NCI-H524 (cell line): ENCODE measurements around the gene ILF2.
A peak's percentile ranks its signal among the peaks of the same experiment; 100 is the strongest.
"Not testable (repeated sequence)": the region's sequence is repeated elsewhere in the genome, so short reads cannot be mapped to it uniquely, and the experiment has no call there.

ENCODE experiments used
- DNase-seq, 2 experiments: peaks; one replicate each; lab custom pipeline; 2025; lab: John Stamatoyannopoulos, UW

ILF2 gene

GRCh38 chr1:153649137-153649862 is 21.5 kb downstream of the ILF2 start:
- DNase-seq = no peak

- DNase-seq = no peak
These were observed 22.7 kb downstream of the ILF2 start for GRCh38 chr1:153648000-153648643.

GRCh38 chr1:153647346-153647714 is 23.5 kb downstream of the ILF2 start:
- DNase-seq = peak in 1 of 2 experiments; percentile 11

- DNase-seq = no peak
These were observed 24.0 kb downstream of the ILF2 start for GRCh38 chr1:153646672-153647345.

- no peak for DNase-seq
These were observed 27.0 kb downstream of the ILF2 start for GRCh38 chr1:153643816-153644215.

- no peak for DNase-seq
These were observed 27.7 kb downstream of the ILF2 start for GRCh38 chr1:153643100-153643499.

- DNase-seq = no peak
These were observed 28.6 kb downstream of the ILF2 start for GRCh38 chr1:153642161-153642560.

GRCh38 chr1:153640861-153641260 is 29.9 kb downstream of the ILF2 start:
- no peak for DNase-seq

GRCh38 chr1:153640213-153640612 is 30.6 kb downstream of the ILF2 start:
- not testable (repeated sequence) for DNase-seq

- DNase-seq = no peak
These were observed 31.5 kb downstream of the ILF2 start for GRCh38 chr1:153639280-153639679.

- peak; percentile 5 to 17 for DNase-seq
These were observed 32.5 kb downstream of the ILF2 start for GRCh38 chr1:153638261-153638660.

- DNase-seq = no peak
These were observed 34.5 kb downstream of the ILF2 start for GRCh38 chr1:153636312-153636711.

GRCh38 chr1:153635872-153636271 is 34.9 kb downstream of the ILF2 start:
- no peak for DNase-seq

- DNase-seq = peak; percentile 84 to 95
These were observed 36.8 kb downstream of the ILF2 start, which contains the start of gene CHTOP for GRCh38 chr1:153633754-153634665. Gene CHTOP, plus strand, starts transcription at chr1:153634066. Its CDS starts 2,523 bp downstream, at chr1:153636589.

- no peak for DNase-seq
These were observed 37.5 kb downstream of the ILF2 start for GRCh38 chr1:153633161-153633753.

- peak; percentile 60 to 85 for DNase-seq
These were observed 39.5 kb downstream of the ILF2 start for GRCh38 chr1:153631047-153632022.

GRCh38 chr1:153630384-153630783 is 40.4 kb downstream of the ILF2 start:
- no peak for DNase-seq

GRCh38 chr1:153629971-153630370 is 40.8 kb downstream of the ILF2 start:
- DNase-seq = peak in 1 of 2 experiments; percentile 37

GRCh38 chr1:153629343-153629665 is 41.5 kb downstream of the ILF2 start:
- no peak for DNase-seq

GRCh38 chr1:153628638-153629342 is 42.0 kb downstream of the ILF2 start:
- DNase-seq = peak in 1 of 2 experiments; percentile 38
